Glutamatergic neuron (in vitro differentiated cells): ENCODE results near the gene CYBRD1. TPM values are rescaled to one million over a fixed set of nuclear protein-coding genes. Genes with fewer than 3 reads are reported as not detected.

ENCODE experiments used
- DNase-seq: peaks from one replicate; pipeline ENCODE4 v3.0.0; 2022
- H3K27ac Mint-ChIP-seq: one replicate; pipeline ENCODE4 v1.8.0; 2020; ENCODE audit warnings: mild to moderate bottlenecking, mixed read lengths, inconsistent platforms; ENCODE audit not compliant: unreplicated experiment
- H3K27me3 Mint-ChIP-seq: one replicate; pipeline ENCODE4 v1.8.0; 2020; ENCODE audit warnings: mild to moderate bottlenecking, moderate library complexity, mixed read lengths, inconsistent platforms; ENCODE audit not compliant: unreplicated experiment
- H3K36me3 Mint-ChIP-seq: one replicate; pipeline ENCODE4 v1.8.0; 2020; ENCODE audit warnings: mild to moderate bottlenecking, mixed read lengths, inconsistent platforms; ENCODE audit not compliant: unreplicated experiment
- H3K4me1 Mint-ChIP-seq: one replicate; pipeline ENCODE4 v1.8.0; 2020; ENCODE audit warnings: mild to moderate bottlenecking, low read depth, mixed read lengths, inconsistent platforms; ENCODE audit not compliant: unreplicated experiment
- H3K4me3 Mint-ChIP-seq: one replicate; pipeline ENCODE4 v1.8.0; 2020; ENCODE audit warnings: mild to moderate bottlenecking, mixed read lengths, inconsistent platforms; ENCODE audit not compliant: unreplicated experiment
- H3K9me3 Mint-ChIP-seq: one replicate; pipeline ENCODE4 v1.8.0; 2020; ENCODE audit warnings: mild to moderate bottlenecking, moderate library complexity, mixed read lengths, inconsistent platforms; ENCODE audit not compliant: unreplicated experiment
- CTCF ChIP-seq: fragments of 200-600 bp; sonication (generic); IDR thresholded peaks from one replicate; pipeline ENCODE4 v1.5.0; 2021; ENCODE audit not compliant: partially characterized antibody, unreplicated experiment
- total RNA-seq: library from RNA; stranded (reverse); fragmentation: NEBNext Ultra II Directional; extraction: Animal tissue kit (Norgen Biotek cat#: 25700); gene quantifications from one replicate; pipeline ENCODE4 v1.2.1, GENCODE V29; 2021; ENCODE audit not compliant: unreplicated experiment

The CYBRD1 gene
- total RNA-seq, 1 donor from 2014 or later: 0.54 TPM

DNA sequence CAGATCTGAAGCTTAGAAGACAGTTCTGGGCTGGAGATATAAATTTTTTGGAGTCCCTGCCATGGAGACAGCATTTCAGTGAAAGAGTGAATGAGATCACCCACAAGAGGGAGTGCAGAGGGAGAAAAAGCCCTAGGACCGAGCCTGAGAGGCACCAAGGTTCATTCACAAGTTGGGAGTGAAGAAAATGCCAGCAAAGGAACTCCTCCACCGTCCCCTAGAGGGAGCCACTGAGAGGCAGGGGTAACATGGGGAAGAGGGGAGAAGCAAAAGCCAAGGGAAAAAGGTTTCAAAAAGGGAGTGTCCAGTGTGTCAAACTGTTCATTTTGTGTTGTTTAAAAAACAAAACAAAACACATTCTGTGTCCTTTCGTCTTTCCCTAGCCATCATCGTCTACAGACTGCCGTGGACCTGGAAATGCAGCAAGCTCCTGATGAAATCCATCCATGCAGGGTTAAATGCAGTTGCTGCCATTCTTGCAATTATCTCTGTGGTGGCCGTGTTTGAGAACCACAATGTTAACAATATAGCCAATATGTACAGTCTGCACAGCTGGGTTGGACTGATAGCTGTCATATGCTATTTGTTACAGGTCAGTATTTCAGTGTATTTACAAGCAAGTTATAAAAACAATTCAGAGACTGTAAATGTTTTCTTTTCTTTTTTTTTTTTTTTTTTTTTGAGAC, 19.1 kb downstream of the CYBRD1 start:
- Mint-ChIP-seq H3K9me3 (no peaks in the 10 kb centered on the region), H3K27me3 (no peaks in the 10 kb centered on the region), H3K4me1 (no peaks in the 10 kb centered on the region), H3K4me3 (no peak overlapping the region), H3K36me3 (no peaks in the 10 kb centered on the region), H3K27ac (no peak overlapping the region)
- DNase-seq: no peak
- peak; percentile 27 for TF ChIP-seq CTCF

GRCh38 chr2:171545086-171545485, 22.8 kb downstream of the CYBRD1 start:
- H3K36me3 Mint-ChIP-seq: no peaks in the 10 kb centered on the region
- H3K9me3 Mint-ChIP-seq: peaks cover 3% of the 10 kb centered on the region
- H3K4me3 Mint-ChIP-seq: no peak overlapping the region
- no peak for DNase-seq
- no peaks in the 10 kb centered on the region for H3K4me1 Mint-ChIP-seq
- H3K27me3 Mint-ChIP-seq: no peaks in the 10 kb centered on the region
- TF ChIP-seq CTCF: no peak
- no peak overlapping the region for H3K27ac Mint-ChIP-seq

- no peaks in the 10 kb centered on the region for H3K4me1 Mint-ChIP-seq
- no peaks in the 10 kb centered on the region for H3K36me3 Mint-ChIP-seq
- no peaks in the 10 kb centered on the region for H3K27me3 Mint-ChIP-seq
- H3K4me3 Mint-ChIP-seq: no peak overlapping the region
- DNase-seq: no peak
- peaks cover 3% of the 10 kb centered on the region for H3K9me3 Mint-ChIP-seq
- TF ChIP-seq CTCF: no peak
- H3K27ac Mint-ChIP-seq: no peak overlapping the region
Measured at GRCh38 chr2:171547256-171547655, 25.0 kb downstream of the CYBRD1 start.

- H3K27me3 Mint-ChIP-seq: no peaks in the 10 kb centered on the region
- no peak for DNase-seq
- no peak overlapping the region for H3K27ac Mint-ChIP-seq
- no peak overlapping the region for H3K4me3 Mint-ChIP-seq
- no peaks in the 10 kb centered on the region for H3K4me1 Mint-ChIP-seq
- no peaks in the 10 kb centered on the region for H3K36me3 Mint-ChIP-seq
- TF ChIP-seq CTCF: no peak
- H3K9me3 Mint-ChIP-seq: peaks cover 3% of the 10 kb centered on the region
Measured at GRCh38 chr2:171547720-171548119, 25.4 kb downstream of the CYBRD1 start.

DNA sequence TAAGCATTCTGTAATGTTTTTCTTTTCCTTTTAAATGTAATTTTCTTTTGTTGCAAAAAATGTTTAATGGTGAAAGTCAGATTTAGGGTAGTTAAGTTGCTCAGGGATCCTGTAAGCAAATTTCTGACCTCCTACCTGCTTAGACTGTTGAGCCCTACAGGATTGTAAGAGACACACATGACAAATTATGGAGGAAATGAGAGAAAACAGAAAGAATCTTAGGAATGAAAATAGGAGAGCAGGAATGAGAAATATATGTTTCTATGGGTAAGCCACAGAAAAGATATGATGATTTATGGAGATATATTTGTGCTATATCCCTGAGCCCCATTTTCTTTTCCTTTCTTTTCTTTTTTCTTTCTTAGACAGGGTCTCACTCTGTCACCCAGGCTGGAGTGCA, 28.3 kb downstream of the CYBRD1 start:
- Mint-ChIP-seq H3K27ac (no peak overlapping the region), H3K4me1 (no peaks in the 10 kb centered on the region), H3K36me3 (no peaks in the 10 kb centered on the region), H3K27me3 (no peaks in the 10 kb centered on the region), H3K4me3 (no peak overlapping the region), H3K9me3 (peaks cover 3% of the 10 kb centered on the region)
- DNase-seq: no peak
- TF ChIP-seq CTCF: no peak
